Fibroblast of lung (primary cell): ENCODE data around the gene PRRT1.

Experiments used
- CTCF ChIP-seq, 2 donors: IDR thresholded peaks in 1 of 2; conservative IDR thresholded peaks in 1 of 2; 1 replicate in 1 of 2; 2 replicates in 1 of 2; pipeline ENCODE4 v1.5.1; 2011 to 2012; ENCODE audit warnings: low read length in 2 of 2, control low read depth in 1 of 2, inconsistent platforms in 1 of 2, low read depth in 1 of 2, mild to moderate bottlenecking in 1 of 2
- EZH2 ChIP-seq: IDR thresholded peaks from 2 replicates; pipeline ENCODE4 v1.5.1; 2012; ENCODE audit warnings: low read length, control low read depth, mild to moderate bottlenecking; ENCODE audit errors: missing control alignments

- no peak for TF ChIP-seq CTCF (conservative IDR thresholded peaks at IDR 0.05 in 1 of 2, IDR thresholded peaks at IDR 0.05 in 1 of 2; ENCODE audit: low read depth in 1 of 2, low read length in 2 of 2)
- TF ChIP-seq EZH2: no peak
Observed at GRCh38 chr6:32120573-32121059, 31.1 kb downstream of the PRRT1 start.
